Activated T-helper 1 cell treated with anti-CD3 and anti-CD28 coated beads, Interleukin-12 subunit alpha, Interleukin-12 subunit beta, Interleukin-2, Interleukin-4 antibody, amounts not matched to agents 30 ng/mL and 10 ng/mL and 1 ng/mL, durations not matched to agents 14 hours and 24 hours and 36 hours (primary cell): ENCODE data around the gene TUBGCP3. TPM values are rescaled to one million over a fixed set of nuclear protein-coding genes. Genes with fewer than 3 reads are reported as not detected.

ENCODE experiments used
- DNase-seq: peaks from one replicate; pipeline ENCODE4 v3.0.0; 2021; ENCODE audit warnings: low spot score
- H3K27ac Mint-ChIP-seq: one replicate; pipeline ENCODE4 v1.8.0; 2021; ENCODE audit warnings: mild to moderate bottlenecking, mixed read lengths
- H3K27me3 Mint-ChIP-seq: one replicate; pipeline ENCODE4 v1.8.0; 2022; ENCODE audit warnings: mild to moderate bottlenecking, moderate library complexity, mixed read lengths; ENCODE audit not compliant: insufficient read depth
- H3K36me3 Mint-ChIP-seq: one replicate; pipeline ENCODE4 v1.8.0; 2021; ENCODE audit warnings: low read depth, mixed read lengths
- H3K4me1 Mint-ChIP-seq: one replicate; pipeline ENCODE4 v1.8.0; 2021; ENCODE audit warnings: low read depth, mixed read lengths
- H3K4me3 Mint-ChIP-seq: one replicate; pipeline ENCODE4 v1.8.0; 2021; ENCODE audit warnings: mild to moderate bottlenecking, moderate library complexity, mixed read lengths
- H3K9me3 Mint-ChIP-seq: one replicate; pipeline ENCODE4 v1.8.0; 2021; ENCODE audit warnings: mixed read lengths
- intact Hi-C: fragments of 100-400 bp; cut with micrococcal nuclease; formaldehyde crosslinking; loops from one replicate; pipeline ENCODE4 v1.15.1; 2024
- total RNA-seq: library from RNA; stranded (reverse); gene quantifications from 2 replicates; pipeline ENCODE4 v1.2.3, GENCODE V29; 2022

The TUBGCP3 gene
- total RNA-seq, 1 donor from 2014 or later = 67.4 TPM

DNA sequence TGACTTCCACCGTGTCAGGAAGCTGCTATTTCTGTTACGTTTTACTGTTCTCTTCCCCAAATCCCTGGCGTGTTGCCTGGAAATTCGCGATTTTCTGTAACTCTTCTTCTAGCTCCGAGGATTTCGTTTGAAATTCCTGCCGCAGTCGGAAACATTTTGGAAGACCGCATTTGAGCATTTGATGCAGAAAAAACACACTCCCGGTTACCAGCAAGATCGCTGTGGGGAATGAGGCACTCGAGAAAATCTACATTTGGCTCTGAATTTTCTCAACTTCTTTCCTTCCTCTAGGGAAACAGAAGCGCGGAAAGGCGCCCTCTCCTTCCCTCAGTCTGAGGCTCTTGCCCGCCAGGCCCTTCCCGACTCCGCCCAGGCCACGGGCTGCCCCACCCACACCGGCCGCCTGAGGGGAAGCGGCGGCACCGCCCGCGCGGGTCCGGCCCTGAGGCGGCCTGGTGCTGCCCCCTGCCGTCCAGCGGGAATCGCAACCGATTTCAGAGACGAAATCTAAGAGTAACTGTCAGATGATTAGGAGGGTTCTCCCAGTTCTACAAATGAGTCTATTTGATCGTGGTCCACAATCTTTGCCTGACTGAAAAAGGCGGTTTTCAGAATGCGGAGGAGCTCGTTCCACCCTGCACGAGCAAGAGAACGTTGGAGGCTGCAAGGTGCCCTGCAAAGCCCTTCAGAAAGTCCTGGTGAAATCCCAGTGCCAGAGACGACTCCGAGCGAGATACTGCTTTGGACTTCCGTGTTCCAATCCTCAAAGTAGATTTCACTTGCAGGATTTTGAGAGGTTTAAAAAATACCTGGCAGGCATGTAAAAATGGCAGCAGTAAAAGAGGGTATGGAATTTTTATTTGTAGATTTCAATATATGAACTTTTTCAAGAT lies 18.4 kb upstream of the TUBGCP3 start:
- H3K9me3 Mint-ChIP-seq = no peaks in the 10 kb centered on the region
- H3K27me3 Mint-ChIP-seq = peaks cover 28% of the 10 kb centered on the region
- peaks cover 8% of the 10 kb centered on the region for H3K4me1 Mint-ChIP-seq
- H3K36me3 Mint-ChIP-seq = no peaks in the 10 kb centered on the region
- H3K27ac Mint-ChIP-seq = no peak overlapping the region
- H3K4me3 Mint-ChIP-seq = peak overlapping the region; percentile 84
- intact Hi-C loops = loop anchor here (1.0 to 10.0 kb wide), 4 partner anchors 18 to 534 kb away; partner anchors contain the start of gene TUBGCP3
- DNase-seq = peak; percentile 86

DNA sequence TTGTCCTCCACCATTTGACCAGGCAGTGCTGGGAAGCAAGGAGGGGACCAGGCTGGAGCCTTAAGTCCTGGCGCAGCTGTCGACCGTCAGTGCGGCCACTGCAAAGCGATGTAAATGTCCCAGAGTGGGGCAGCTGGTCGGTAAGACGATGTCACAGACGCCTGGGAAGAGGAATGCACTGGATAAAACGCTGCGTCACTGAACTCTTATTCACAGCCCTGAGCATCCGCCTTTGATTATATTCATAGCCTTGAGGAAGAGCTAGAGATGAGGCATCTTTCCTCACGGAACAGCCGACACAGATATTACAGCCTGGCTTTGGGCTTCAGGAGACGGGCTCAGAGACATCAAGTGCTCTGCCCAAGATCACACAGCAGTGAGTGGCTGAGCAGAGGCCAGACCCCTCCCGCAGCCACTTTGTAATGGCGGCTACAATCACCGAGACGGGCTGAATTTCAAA lies 17.6 kb upstream of the TUBGCP3 start:
- no peak for DNase-seq
- Mint-ChIP-seq H3K4me3 (peak overlapping the region; percentile 84), H3K27me3 (peaks cover 28% of the 10 kb centered on the region), H3K9me3 (no peaks in the 10 kb centered on the region), H3K27ac (no peak overlapping the region), H3K36me3 (no peaks in the 10 kb centered on the region), H3K4me1 (peaks cover 8% of the 10 kb centered on the region)
- intact Hi-C loops = loop anchor here (5.0 to 10.0 kb wide), 2 partner anchors 271 to 533 kb away; no protein-coding TSS in a partner anchor

DNA sequence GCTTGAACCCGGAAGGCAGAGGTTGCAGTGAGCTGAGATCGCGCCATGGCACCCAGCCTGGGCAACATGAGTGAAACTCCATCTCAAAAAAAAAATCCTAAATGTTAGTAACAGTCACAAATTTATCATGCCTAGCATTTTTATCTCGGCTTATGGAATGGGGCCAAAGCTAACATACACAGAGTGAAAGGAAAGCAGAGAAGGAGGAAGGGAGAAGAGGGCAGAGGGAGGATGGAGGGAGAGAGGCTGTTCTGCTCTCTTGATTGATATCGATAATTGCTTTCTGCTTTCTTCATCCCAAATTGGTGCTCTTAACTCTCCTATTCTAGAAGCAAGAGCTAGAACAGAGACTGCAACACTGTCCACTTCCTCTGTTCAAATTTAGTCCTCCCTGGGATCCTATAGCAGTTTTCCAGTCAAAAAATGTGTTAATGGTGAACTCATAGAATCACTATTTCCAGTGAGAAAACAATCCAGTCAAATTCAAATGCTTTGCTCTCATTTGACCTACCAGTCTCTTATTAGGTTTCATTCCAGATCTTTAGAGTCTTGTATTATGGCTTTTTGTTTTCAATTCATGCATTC lies 15.8 kb upstream of the TUBGCP3 start:
- Mint-ChIP-seq H3K9me3 (no peaks in the 10 kb centered on the region), H3K4me3 (no peak overlapping the region), H3K4me1 (peaks cover 8% of the 10 kb centered on the region), H3K36me3 (no peaks in the 10 kb centered on the region), H3K27ac (no peak overlapping the region), H3K27me3 (peaks cover 26% of the 10 kb centered on the region)
- no peak for DNase-seq
- intact Hi-C loops = loop anchor here (10.0 kb wide), 1 partner anchor 269 kb away; no protein-coding TSS in a partner anchor

DNA sequence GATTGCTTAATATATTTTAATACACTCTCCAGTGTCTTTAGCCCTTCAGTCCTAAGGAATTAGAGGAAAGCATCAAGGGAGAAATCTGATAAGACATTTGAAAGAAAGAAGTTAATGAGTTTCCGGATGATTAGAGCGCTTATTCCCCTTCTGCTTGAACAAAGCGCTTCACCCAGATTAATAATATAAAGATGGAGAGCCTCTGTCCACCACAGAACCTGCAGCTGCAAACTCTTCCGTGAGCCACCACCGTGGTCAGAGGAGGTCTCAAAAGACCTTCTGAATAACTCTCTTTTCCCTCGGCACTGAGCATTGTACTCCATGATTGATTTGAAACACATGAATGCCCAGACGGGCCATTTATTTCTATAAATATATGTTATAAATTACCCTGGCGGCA lies 14.2 kb upstream of the TUBGCP3 start:
- no peaks in the 10 kb centered on the region for H3K36me3 Mint-ChIP-seq
- DNase-seq = no peak
- intact Hi-C loops = loop anchor here (10.0 kb wide), 1 partner anchor 267 kb away; no protein-coding TSS in a partner anchor

DNA sequence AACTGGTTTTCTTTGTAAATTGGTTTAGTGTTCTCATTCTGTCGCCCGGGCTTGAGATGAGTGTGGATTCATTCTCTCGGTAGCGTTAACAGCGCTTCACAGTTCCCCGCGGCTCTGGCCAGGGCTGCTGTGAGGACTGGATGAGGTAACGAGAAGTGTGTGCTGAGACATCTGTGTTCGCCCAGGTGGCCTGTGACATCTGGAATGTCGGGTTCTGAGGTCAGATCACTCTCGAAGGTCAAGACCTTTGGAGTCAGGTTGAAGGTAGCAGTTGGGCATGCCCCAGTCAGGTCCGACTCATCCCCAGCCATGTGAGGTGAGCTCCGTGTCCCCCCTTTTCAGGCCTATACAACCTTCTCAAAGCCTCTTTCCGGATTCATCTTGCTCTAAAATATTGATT lies 13.4 kb upstream of the TUBGCP3 start:
- intact Hi-C loops = loop anchor here (10.0 kb wide), 1 partner anchor 267 kb away; no protein-coding TSS in a partner anchor
- DNase-seq = no peak
- no peaks in the 10 kb centered on the region for H3K36me3 Mint-ChIP-seq
- no peak overlapping the region for H3K4me3 Mint-ChIP-seq
- H3K27me3 Mint-ChIP-seq = peaks cover 35% of the 10 kb centered on the region
- no peak overlapping the region for H3K27ac Mint-ChIP-seq
- peaks cover 11% of the 10 kb centered on the region for H3K4me1 Mint-ChIP-seq
- H3K9me3 Mint-ChIP-seq = no peaks in the 10 kb centered on the region

More for the DNA sequence above, 14.2 kb upstream of the TUBGCP3 start:
- H3K27me3 Mint-ChIP-seq = peaks cover 29% of the 10 kb centered on the region
- no peaks in the 10 kb centered on the region for H3K9me3 Mint-ChIP-seq
- H3K4me1 Mint-ChIP-seq = peaks cover 8% of the 10 kb centered on the region
- no peak overlapping the region for H3K4me3 Mint-ChIP-seq
- no peak overlapping the region for H3K27ac Mint-ChIP-seq

DNA sequence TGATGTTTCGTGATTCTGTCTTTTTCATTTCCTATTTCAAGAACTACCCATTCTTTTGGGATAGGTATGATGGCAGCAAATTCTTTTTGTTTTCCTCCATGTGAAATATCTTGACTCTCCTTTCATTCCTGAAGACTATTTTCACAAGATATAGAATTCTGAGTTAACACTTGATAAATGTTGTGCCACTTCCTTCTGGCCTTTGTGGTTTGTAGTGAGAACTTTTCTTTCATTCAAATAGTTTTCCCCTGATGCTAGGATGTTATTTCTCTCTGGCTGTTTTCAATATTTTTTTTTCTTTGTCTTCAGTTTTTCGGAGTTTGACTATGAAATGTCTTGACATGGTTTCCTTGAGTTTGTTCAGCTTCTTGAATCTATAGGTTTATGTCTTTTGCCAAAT lies 8.3 kb upstream of the TUBGCP3 start:
- DNase-seq = no peak
- intact Hi-C loops = no loop called here
- peaks cover 6% of the 10 kb centered on the region for H3K4me1 Mint-ChIP-seq
- no peak overlapping the region for H3K4me3 Mint-ChIP-seq
- H3K27me3 Mint-ChIP-seq = peaks cover 32% of the 10 kb centered on the region
- no peaks in the 10 kb centered on the region for H3K9me3 Mint-ChIP-seq
- H3K27ac Mint-ChIP-seq = no peak overlapping the region
- no peaks in the 10 kb centered on the region for H3K36me3 Mint-ChIP-seq

DNA sequence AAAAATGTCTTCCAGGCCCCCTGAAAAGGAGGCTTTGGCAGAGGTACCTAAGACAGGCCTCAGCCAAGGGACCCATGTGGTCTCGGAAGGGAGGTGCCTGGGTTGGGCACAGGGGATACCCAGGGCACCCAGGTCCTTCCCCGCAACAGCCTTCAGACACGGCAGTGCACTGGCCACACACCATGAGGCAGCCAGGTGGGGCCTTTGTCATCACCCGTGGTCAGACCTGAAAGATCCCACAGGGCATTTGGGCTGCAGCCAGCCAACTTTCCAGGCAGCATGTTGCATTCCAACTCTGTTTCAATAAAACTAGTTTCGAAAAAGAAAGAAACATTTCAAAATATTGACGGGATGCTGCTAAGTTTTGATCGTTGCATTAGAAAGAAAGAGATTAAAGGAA lies 4.7 kb upstream of the TUBGCP3 start:
- H3K27me3 Mint-ChIP-seq = peaks cover 29% of the 10 kb centered on the region
- no peaks in the 10 kb centered on the region for H3K9me3 Mint-ChIP-seq
- no peak for DNase-seq
- peaks cover 19% of the 10 kb centered on the region for H3K4me1 Mint-ChIP-seq
- no peak overlapping the region for H3K27ac Mint-ChIP-seq
- intact Hi-C loops = no loop called here
- H3K36me3 Mint-ChIP-seq = peaks cover 4% of the 10 kb centered on the region
- no peak overlapping the region for H3K4me3 Mint-ChIP-seq

DNA sequence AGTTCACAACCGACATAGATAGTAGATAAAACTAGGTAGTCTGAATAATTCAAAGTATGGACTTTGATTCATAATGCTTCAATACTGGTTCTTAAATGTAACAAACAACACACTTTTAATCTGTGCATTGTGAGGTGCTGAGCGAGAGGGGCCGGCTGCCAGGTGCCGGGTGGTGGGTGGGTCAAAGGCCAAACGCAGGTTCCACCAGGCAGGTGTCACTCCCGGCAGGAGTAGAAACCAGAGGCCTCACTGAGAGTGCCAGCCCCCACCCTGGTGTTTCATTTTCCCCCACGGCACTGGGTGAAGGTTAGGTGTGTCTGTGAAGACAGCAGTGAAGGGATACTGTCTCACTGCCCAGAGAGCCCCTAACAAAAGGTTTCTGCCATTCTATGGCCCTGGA lies 4.2 kb upstream of the TUBGCP3 start:
- Mint-ChIP-seq H3K27me3 (peaks cover 24% of the 10 kb centered on the region), H3K27ac (no peak overlapping the region), H3K4me1 (peaks cover 22% of the 10 kb centered on the region), H3K36me3 (peaks cover 6% of the 10 kb centered on the region), H3K4me3 (no peak overlapping the region), H3K9me3 (no peaks in the 10 kb centered on the region)
- intact Hi-C loops = no loop called here
- DNase-seq = no peak

DNA sequence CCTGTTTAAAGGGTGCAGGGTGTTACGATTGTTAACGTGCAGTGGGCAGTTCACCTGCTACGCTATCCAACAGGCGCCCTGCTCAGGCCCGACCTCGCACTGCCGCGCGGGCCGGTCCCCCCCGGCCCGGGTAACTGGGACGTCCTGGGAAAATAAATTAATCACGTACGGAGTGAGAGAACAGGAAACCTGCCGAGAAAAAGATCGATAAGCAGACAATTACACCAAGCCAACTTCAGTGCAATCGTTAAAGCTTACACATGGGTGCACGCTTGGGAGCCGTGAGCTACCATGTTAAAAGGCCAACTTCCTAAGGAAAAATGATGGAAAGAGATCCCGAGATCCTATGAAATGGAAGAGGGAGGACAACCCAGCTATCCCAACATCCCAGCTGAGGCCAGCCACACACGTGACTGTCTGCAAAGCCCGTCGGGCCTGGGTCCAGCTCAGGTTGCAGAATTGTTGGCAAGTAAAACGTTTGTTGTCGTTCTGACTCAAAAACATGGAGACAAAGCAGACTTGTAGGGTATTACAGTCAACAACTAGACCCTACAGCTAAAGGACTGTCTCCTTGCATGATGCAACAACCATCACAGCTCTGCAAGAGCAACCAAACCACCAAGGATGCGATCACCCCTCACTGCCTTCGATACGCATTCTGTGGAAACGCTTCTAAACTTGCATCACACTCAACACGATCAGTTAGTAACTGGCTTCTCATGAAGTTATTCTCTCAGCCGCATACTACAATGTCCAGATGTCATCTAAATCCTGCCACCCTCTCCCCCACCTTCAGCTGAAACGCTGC lies 741 bp upstream of the TUBGCP3 start:
- Mint-ChIP-seq H3K9me3 (no peaks in the 10 kb centered on the region), H3K36me3 (peaks cover 13% of the 10 kb centered on the region), H3K4me3 (peak overlapping the region; percentile 96), H3K27ac (peak overlapping the region; percentile 92), H3K27me3 (no peaks in the 10 kb centered on the region), H3K4me1 (peaks cover 31% of the 10 kb centered on the region)
- no peak for DNase-seq
- intact Hi-C loops = loop anchor here (1.0 to 5.0 kb wide), 5 partner anchors 18 to 1871 kb away; partner anchors contain the start of genes CUL4A, LAMP1 and PCID2

DNA sequence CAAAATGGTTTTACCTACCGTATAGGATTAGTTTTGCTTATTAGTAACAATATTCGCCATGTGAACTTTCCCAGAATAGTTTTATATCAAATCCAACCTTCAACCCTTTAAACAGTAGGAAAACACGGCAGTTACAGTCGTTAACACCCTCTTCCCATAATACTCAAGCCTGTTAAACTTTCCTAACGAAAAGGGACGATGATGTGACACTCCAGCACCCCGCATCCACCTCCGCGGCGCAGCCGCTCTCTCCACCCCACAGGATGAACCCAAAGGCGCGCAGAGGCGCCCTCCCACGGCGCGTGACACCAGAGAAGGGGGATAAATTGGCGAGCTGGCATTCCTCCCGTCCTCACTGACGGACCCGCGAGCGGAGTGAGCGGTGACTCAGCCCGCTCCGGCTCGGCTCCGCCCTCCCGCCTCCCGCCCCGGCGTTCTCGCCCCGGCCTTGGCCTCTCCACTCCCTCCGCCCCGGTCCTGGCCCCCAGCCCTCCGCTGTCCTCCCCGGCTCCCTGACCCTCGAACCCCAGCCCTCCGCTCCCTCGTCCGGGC lies 665 bp downstream of the TUBGCP3 start:
- peak overlapping the region; percentile 93 for H3K27ac Mint-ChIP-seq
- intact Hi-C loops = loop anchor here (1.0 to 5.0 kb wide), 5 partner anchors 20 to 1870 kb away; partner anchors contain the start of gene LAMP1
- peak overlapping the region; percentile 96 for H3K4me3 Mint-ChIP-seq
- no peaks in the 10 kb centered on the region for H3K27me3 Mint-ChIP-seq
- H3K36me3 Mint-ChIP-seq = peaks cover 15% of the 10 kb centered on the region
- peak; percentile 59 for DNase-seq
- H3K4me1 Mint-ChIP-seq = peaks cover 36% of the 10 kb centered on the region
- no peaks in the 10 kb centered on the region for H3K9me3 Mint-ChIP-seq

DNA sequence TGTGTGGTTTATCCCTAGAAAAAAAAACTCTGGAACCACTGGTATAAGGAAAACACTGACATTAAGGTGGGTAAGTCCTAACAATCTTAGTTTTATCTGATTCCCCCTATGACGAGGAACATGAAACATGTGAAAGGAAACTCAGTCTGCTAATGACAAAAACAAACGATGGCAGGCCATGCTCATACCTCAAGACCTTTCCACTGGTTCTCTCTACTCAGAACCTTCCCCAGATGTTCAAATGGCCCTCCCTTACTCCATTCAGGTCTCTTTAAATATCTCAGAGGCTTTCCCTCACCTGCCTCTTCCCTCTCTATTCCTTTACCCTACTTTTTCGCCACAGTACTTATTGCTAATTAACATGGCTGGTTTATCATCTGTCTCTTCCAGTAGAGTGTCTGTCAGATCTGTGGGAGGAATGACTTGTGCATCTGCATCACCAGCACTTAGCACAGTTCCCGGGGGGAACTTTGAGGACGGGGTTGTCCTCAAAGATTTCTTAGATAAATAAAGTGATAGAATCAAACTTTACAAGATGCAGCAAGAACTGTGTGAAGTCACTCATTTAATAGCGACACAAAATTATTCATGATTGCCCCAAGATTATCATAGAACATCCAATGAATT lies 1.5 kb downstream of the TUBGCP3 start:
- no peak for DNase-seq
- peak overlapping the region; percentile 96 for H3K4me3 Mint-ChIP-seq
- H3K4me1 Mint-ChIP-seq = peaks cover 44% of the 10 kb centered on the region

More for the DNA sequence above, 1.5 kb downstream of the TUBGCP3 start:
- no peaks in the 10 kb centered on the region for H3K27me3 Mint-ChIP-seq
- peaks cover 22% of the 10 kb centered on the region for H3K36me3 Mint-ChIP-seq
- intact Hi-C loops = loop anchor here (2.0 to 5.0 kb wide), 4 partner anchors 20 to 1869 kb away; partner anchors contain the start of gene LAMP1
- no peaks in the 10 kb centered on the region for H3K9me3 Mint-ChIP-seq
- peak overlapping the region; percentile 93 for H3K27ac Mint-ChIP-seq
